ENCODE data around the gene TMEM184C. TPM values are rescaled to one million over a fixed set of nuclear protein-coding genes. Genes with fewer than 3 reads are reported as not detected.

TMEM184C gene
- total and polyA plus RNA-seq, 2 donors (not counting 1 experiment from before 2014, with no cell fraction given): 4.9 to 27.5 TPM

- Histone ChIP-seq H3K4me2 (replicated peaks; ENCODE audit: low read depth, low read length, poor library complexity, severe bottlenecking) (no peak overlapping the region), H3K9ac (ENCODE audit: low read length) (no peak overlapping the region), H3K36me3 (replicated peaks in 1 of 2; ENCODE audit: control extremely low read depth in 1 of 2, control insufficient read depth in 1 of 2, extremely low read depth in 1 of 2, insufficient read depth in 2 of 2, low read length in 1 of 2) (no peaks in the 10 kb centered on the region), H3K27me3 (replicated peaks in 1 of 4; ENCODE audit: control extremely low read depth in 1 of 4, control insufficient read depth in 3 of 4, insufficient read depth in 4 of 4, low read length in 3 of 4) (peaks cover 0 to 8% (median 2%) of the 10 kb centered on the region in 4 experiments), H3K79me2 (ENCODE audit: control insufficient read depth, insufficient read depth, low read length) (no peaks in the 10 kb centered on the region), H4K20me1 (ENCODE audit: control insufficient read depth, insufficient read depth, low read length, poor library complexity, severe bottlenecking) (no peaks in the 10 kb centered on the region), H3K4me3 (ENCODE audit: control extremely low read depth in 1 of 5, extremely low read depth in 1 of 5, insufficient read depth in 1 of 5, low read depth in 2 of 5, low read length in 4 of 5) (no peak overlapping the region), H3K27ac (ENCODE audit: low read length in 2 of 2) (no peak overlapping the region), H3K4me1 (ENCODE audit: control insufficient read depth in 2 of 2, insufficient read depth in 2 of 2, low read length in 2 of 2) (no peaks in the 10 kb centered on the region), H3K9me3 (ENCODE audit: control extremely low read depth in 1 of 3, control insufficient read depth in 2 of 3, insufficient read depth in 1 of 3, low read length in 2 of 3) (peaks cover 0 to 4% (median 4%) of the 10 kb centered on the region in 3 donors), H2AFZ (ENCODE audit: insufficient read depth, low read depth, low read length, poor library complexity, severe bottlenecking) (no peak overlapping the region)
- intact Hi-C loops (cut with micrococcal nuclease): no loop called here
- Mint-ChIP-seq H3K27me3 (peaks cover 22% of the 10 kb centered on the region), H3K9me3 (ENCODE audit: insufficient read depth) (no peaks in the 10 kb centered on the region), H3K27ac (no peak overlapping the region), H3K4me3 (no peak overlapping the region), H3K4me1 (peaks cover 1% of the 10 kb centered on the region)
- TF ChIP-seq EZH2 (IDR thresholded peaks at IDR 0.05; ENCODE audit: borderline replicate concordance, insufficient read depth, low read depth, low read length, poor library complexity, severe bottlenecking): no peak
- no peak for TF ChIP-seq CTCF (IDR thresholded peaks at IDR 0.05)
- 87% methylated on average over 2 of the region's 4 CpGs for WGBS (ENCODE audit: insufficient coverage)
- CTCF ChIA-PET: no interaction called here
- POLR2A ChIA-PET: no interaction called here
- DNase-seq (no peak), ATAC-seq (ENCODE audit: low read depth) (no peak)
Measured at GRCh38 chr4:147586637-147587036, 30.6 kb upstream of the TMEM184C start.

GRCh38 chr4:147587041-147587440 is 30.2 kb upstream of the TMEM184C start:
- ChIA-PET CTCF (no interaction called here), POLR2A (no interaction called here)
- Histone ChIP-seq H3K4me1 (ENCODE audit: control insufficient read depth in 2 of 2, insufficient read depth in 2 of 2, low read length in 2 of 2) (no peaks in the 10 kb centered on the region), H3K4me3 (ENCODE audit: control extremely low read depth in 1 of 5, extremely low read depth in 1 of 5, insufficient read depth in 1 of 5, low read depth in 2 of 5, low read length in 4 of 5) (no peak overlapping the region), H3K4me2 (replicated peaks; ENCODE audit: low read depth, low read length, poor library complexity, severe bottlenecking) (no peak overlapping the region), H3K9ac (ENCODE audit: low read length) (no peak overlapping the region), H3K9me3 (ENCODE audit: control extremely low read depth in 1 of 3, control insufficient read depth in 2 of 3, insufficient read depth in 1 of 3, low read length in 2 of 3) (peaks cover 0 to 4% (median 4%) of the 10 kb centered on the region in 3 donors), H3K79me2 (ENCODE audit: control insufficient read depth, insufficient read depth, low read length) (no peaks in the 10 kb centered on the region), H4K20me1 (ENCODE audit: control insufficient read depth, insufficient read depth, low read length, poor library complexity, severe bottlenecking) (no peaks in the 10 kb centered on the region), H2AFZ (ENCODE audit: insufficient read depth, low read depth, low read length, poor library complexity, severe bottlenecking) (no peak overlapping the region), H3K36me3 (replicated peaks in 1 of 2; ENCODE audit: control extremely low read depth in 1 of 2, control insufficient read depth in 1 of 2, extremely low read depth in 1 of 2, insufficient read depth in 2 of 2, low read length in 1 of 2) (no peaks in the 10 kb centered on the region), H3K27ac (ENCODE audit: low read length in 2 of 2) (no peak overlapping the region), H3K27me3 (replicated peaks in 1 of 4; ENCODE audit: control extremely low read depth in 1 of 4, control insufficient read depth in 3 of 4, insufficient read depth in 4 of 4, low read length in 3 of 4) (peaks cover 0 to 8% (median 2%) of the 10 kb centered on the region in 4 experiments)
- ATAC-seq (ENCODE audit: low read depth) (no peak), DNase-seq (no peak)
- H3K27me3 Mint-ChIP-seq: peaks cover 19% of the 10 kb centered on the region
- no peak for TF ChIP-seq CTCF (IDR thresholded peaks at IDR 0.05)
- no peak for TF ChIP-seq EZH2 (IDR thresholded peaks at IDR 0.05; ENCODE audit: borderline replicate concordance, insufficient read depth, low read depth, low read length, poor library complexity, severe bottlenecking)
- H3K4me1 Mint-ChIP-seq: peaks cover 1% of the 10 kb centered on the region
- 100% methylated on average over 2 of the region's 3 CpGs for WGBS (ENCODE audit: insufficient coverage)
- H3K27ac Mint-ChIP-seq: no peak overlapping the region
- H3K4me3 Mint-ChIP-seq: no peak overlapping the region
- intact Hi-C loops (cut with micrococcal nuclease): no loop called here
- no peaks in the 10 kb centered on the region for H3K9me3 Mint-ChIP-seq (ENCODE audit: insufficient read depth)

All from B cell (primary cell).